HepG2 (cell line): ENCODE results near the gene C1QTNF5. TPM values are rescaled to one million over a fixed set of nuclear protein-coding genes. Genes with fewer than 3 reads are reported as not detected.

Experiments
- ATAC-seq: fragments of 200-7000 bp; cut with Tn5 transposase; 3 replicates; pipeline ENCODE4 v1.9.1; 2020; ENCODE audit warnings: mild to moderate bottlenecking, moderate library complexity
- BruUV-seq: library from RNA; stranded (reverse); fragments of 400-500 nt; replicated peaks from 2 replicates; lab custom pipeline; 2021; lab: Mats Ljungman, UMichigan
- CTCF ChIA-PET: fragments of 300-600 bp; formaldehyde crosslinking; extraction: SDS; loops from one replicate; lab custom pipeline; 2021; ENCODE audit warnings: low total read pairs, inconsistent platforms, low intra/inter-chr PET ratio; lab: Yijun Ruan, JAX
- POLR2A ChIA-PET: fragments of 350-600 bp; sonication (Branson Sonifier 250); formaldehyde crosslinking; loops from one replicate; lab custom pipeline; 2020; ENCODE audit warnings: antibody characterized with exemption, inconsistent platforms; lab: Yijun Ruan, JAX
- DNase-seq: peaks from one replicate; pipeline ENCODE4 v3.0.0-alpha.2; 2015; ENCODE audit warnings: low spot score
- FAIRE-seq: peaks from 3 replicates; lab custom pipeline; 2011; peaks lifted over from hg19 to GRCh38; lab: Jason Lieb, UNC
- H2AFZ ChIP-seq: one replicate; pipeline ENCODE4 v1.6.1; 2011; ENCODE audit warnings: low read length, inconsistent platforms
- H3K27ac ChIP-seq: fragments of 300-600 bp; 3 replicates; pipeline ENCODE4 v1.8.0; 2011; ENCODE audit warnings: mixed run types, mild to moderate bottlenecking, mixed read lengths, low read length, inconsistent platforms; ENCODE audit not compliant: insufficient read depth; ENCODE audit errors: extremely low read length
- H3K27me3 ChIP-seq, 2 experiments: fragments of 200-600 bp in 1 of 2; 2 replicates in 1 of 2; 3 replicates in 1 of 2; pipeline versions ENCODE4 v1.6.0 to v1.8.0; 2011; ENCODE audit warnings: low read length in 2 of 2, mild to moderate bottlenecking in 2 of 2, moderate library complexity in 2 of 2, inconsistent platforms in 1 of 2; ENCODE audit not compliant: insufficient read depth in 2 of 2, control insufficient read depth in 1 of 2
- H3K36me3 ChIP-seq, 2 experiments: fragments of 200-600 bp in 1 of 2; replicated peaks in 1 of 2; 2 replicates in 1 of 2; 3 replicates in 1 of 2; pipeline versions ENCODE4 v1.5.1 to v1.8.0; 2011; ENCODE audit warnings: low read length in 2 of 2, inconsistent platforms in 1 of 2; ENCODE audit not compliant: insufficient read depth in 2 of 2, control insufficient read depth in 1 of 2
- H3K4me1 ChIP-seq: 2 replicates; pipeline ENCODE4 v1.5.1; 2012; ENCODE audit warnings: low read length, inconsistent platforms; ENCODE audit not compliant: insufficient read depth
- H3K4me2 ChIP-seq: 2 replicates; pipeline ENCODE4 v1.6.0; 2011; ENCODE audit warnings: low read depth, low read length, inconsistent platforms
- H3K4me3 ChIP-seq, 3 experiments: fragments of 200-600 bp in 1 of 3; sonication (generic), shearing (Covaris generic) in 1 of 3; replicated peaks in 1 of 3; 2 replicates each; pipeline ENCODE4 v1.5.1; 2011 to 2016; ENCODE audit warnings: low read length in 3 of 3, inconsistent platforms in 2 of 3, low read depth in 2 of 3, mild to moderate bottlenecking in 2 of 3, control low read depth in 1 of 3, mixed read lengths in 1 of 3; ENCODE audit not compliant: insufficient read depth in 1 of 3
- H3K79me2 ChIP-seq: one replicate; pipeline ENCODE4 v1.6.1; 2011; ENCODE audit warnings: low read length, inconsistent platforms; ENCODE audit not compliant: insufficient read depth
- H3K9ac ChIP-seq: 2 replicates; pipeline ENCODE4 v1.6.0; 2011; ENCODE audit warnings: mild to moderate bottlenecking, low read depth, low read length, inconsistent platforms; ENCODE audit not compliant: insufficient read depth
- H3K9me3 ChIP-seq: 2 replicates; pipeline ENCODE4 v1.5.1; 2012; ENCODE audit warnings: mild to moderate bottlenecking, low read length
- H4K20me1 ChIP-seq: 2 replicates; pipeline ENCODE4 v1.6.0; 2011; ENCODE audit warnings: inconsistent platforms, mild to moderate bottlenecking, low read length, moderate library complexity; ENCODE audit not compliant: insufficient read depth
- CEBPB ChIP-seq: IDR thresholded peaks from 2 replicates; pipeline ENCODE4 v1.6.1; 2011; ENCODE audit warnings: low read depth, low read length, improper control_type of control experiment, borderline replicate concordance
- CERS6 ChIP-seq: sonication (generic); formaldehyde crosslinking; IDR thresholded peaks from 2 replicates; pipeline ENCODE4 v1.5.0; 2020; ENCODE audit warnings: missing genetic modification reagents
- DMAP1 ChIP-seq: IDR thresholded peaks from 2 replicates; pipeline ENCODE4 v1.6.1; 2016
- DNMT3B ChIP-seq: conservative IDR thresholded peaks from 2 replicates; pipeline ENCODE4 v1.6.1; 2016; ENCODE audit warnings: missing biosample characterization, control low read depth
- FOXA1 ChIP-seq, 2 experiments: fragments of 450-650 bp in 1 of 2; sonication (generic) in 1 of 2; formaldehyde crosslinking in 1 of 2; IDR thresholded peaks; 2 replicates each; pipeline versions ENCODE4 v1.4.0 to v1.6.1; 2016 to 2020; ENCODE audit warnings: missing genetic modification reagents in 1 of 2
- FOXA3 ChIP-seq: IDR thresholded peaks from 2 replicates; pipeline ENCODE4 v1.6.1; 2016; ENCODE audit warnings: missing genetic modification reagents, missing compliant biosample characterization
- FOXJ3 ChIP-seq: sonication (generic); formaldehyde crosslinking; IDR thresholded peaks from 2 replicates; pipeline ENCODE4 v1.4.0; 2020; ENCODE audit warnings: missing genetic modification reagents, mild to moderate bottlenecking, borderline replicate concordance
- GZF1 ChIP-seq: sonication (generic); formaldehyde crosslinking; IDR thresholded peaks from 2 replicates; pipeline ENCODE4 v1.5.1; 2020; ENCODE audit warnings: mild to moderate bottlenecking, missing genetic modification reagents
- MYC ChIP-seq: sonication (generic); formaldehyde crosslinking; IDR thresholded peaks from 2 replicates; pipeline ENCODE4 v1.9.0; 2021; ENCODE audit warnings: missing genetic modification reagents, borderline replicate concordance
- NAIF1 ChIP-seq: sonication (generic); formaldehyde crosslinking; IDR thresholded peaks from 2 replicates; pipeline ENCODE4 v1.5.0; 2020; ENCODE audit warnings: mild to moderate bottlenecking, missing genetic modification reagents, borderline replicate concordance
- NR2C2 ChIP-seq: sonication (generic); formaldehyde crosslinking; IDR thresholded peaks from 2 replicates; pipeline ENCODE4 v1.4.0; 2020; ENCODE audit warnings: missing genetic modification reagents, mild to moderate bottlenecking, moderate library complexity, borderline replicate concordance
- PITX1 ChIP-seq: sonication (generic); formaldehyde crosslinking; IDR thresholded peaks from 2 replicates; pipeline ENCODE4 v1.5.1; 2020; ENCODE audit warnings: mild to moderate bottlenecking, missing genetic modification reagents
- RARG ChIP-seq: sonication (generic); formaldehyde crosslinking; IDR thresholded peaks from 2 replicates; pipeline ENCODE4 v1.4.0; 2020; ENCODE audit warnings: low read depth, mild to moderate bottlenecking, missing genetic modification reagents
- RFXAP ChIP-seq: sonication (generic); formaldehyde crosslinking; IDR thresholded peaks from 2 replicates; pipeline ENCODE4 v1.4.0; 2020; ENCODE audit warnings: missing genetic modification reagents, borderline replicate concordance
- RXRB ChIP-seq: IDR thresholded peaks from 2 replicates; pipeline ENCODE4 v1.6.1; 2016; ENCODE audit warnings: borderline replicate concordance, missing genetic modification reagents, missing compliant biosample characterization
- ZFP1 ChIP-seq: IDR thresholded peaks from 2 replicates; pipeline ENCODE4 v1.6.1; 2016
- ZNF350 ChIP-seq: sonication (generic); formaldehyde crosslinking; IDR thresholded peaks from 2 replicates; pipeline ENCODE4 v1.4.0; 2020; ENCODE audit warnings: mild to moderate bottlenecking, low read depth, missing genetic modification reagents, borderline replicate concordance
- ZNF451 ChIP-seq: sonication (generic); formaldehyde crosslinking; IDR thresholded peaks from 2 replicates; pipeline ENCODE4 v1.5.0; 2020; ENCODE audit warnings: mild to moderate bottlenecking, missing genetic modification reagents
- ZNF547 ChIP-seq: sonication (generic); formaldehyde crosslinking; IDR thresholded peaks from 2 replicates; pipeline ENCODE4 v1.5.1; 2020; ENCODE audit warnings: mild to moderate bottlenecking, missing genetic modification reagents
- WGBS: methylation state at CpG from one replicate; pipeline ENCODE4 v1.1.6; 2017; ENCODE audit warnings: low lambda C conversion rate; 5-methylcytosine and 5-hydroxymethylcytosine counted together
- in situ Hi-C: cut with HindIII; loops from 2 replicates; pipeline ENCODE4 v1.10.0; 2017; ENCODE audit warnings: low pct_unique_long_range_greater_than_20kb; ENCODE audit not compliant: extremely low pct_ligation_motif_present
- intact Hi-C: fragments of 100-400 bp; cut with micrococcal nuclease; formaldehyde crosslinking; loops from one replicate; pipeline ENCODE4 v1.10.0; 2022; ENCODE audit not compliant: unreplicated experiment
- polyA plus RNA-seq, 8 experiments: library from polyadenylated mRNA; depleted of rRNA in 3 of 8; stranded (reverse) in 7 of 8; unstranded in 1 of 8; fragments of >200 nt; fragmentation: Illumina TruSeq in 4 of 8; extraction: Trizol in 4 of 8; gene quantifications; 2 replicates each; pipeline versions ENCODE4 v1.2.1 to v1.2.3, GENCODE V29; 2011 to 2016; ENCODE audit warnings: low read depth in 4 of 8, missing spikeins in 1 of 8, mixed read lengths in 1 of 8; ENCODE audit not compliant: insufficient read depth in 1 of 8
- total RNA-seq, 5 experiments: library from RNA; depleted of rRNA; stranded (reverse); fragments of >200 nt; fragmentation: Illumina TruSeq; extraction: Trizol; gene quantifications; 2 replicates each; pipeline ENCODE4 v1.2.3, GENCODE V29; 2016; ENCODE audit warnings: low read depth in 1 of 5
- TF ChIP-seq, protein P1 (sequence below): sonication (generic); formaldehyde crosslinking; IDR thresholded peaks from 2 replicates; pipeline ENCODE4 v1.4.0; 2020; ENCODE audit warnings: missing genetic modification reagents

The C1QTNF5 gene
- total and polyA plus RNA-seq, 2 of the 13 experiments (the other 11 are each of a cell fraction or from before 2014, with no cell fraction given) = 0.86 to 1.2 TPM

- Histone ChIP-seq H4K20me1 (no peaks in the 10 kb centered on the region), H3K4me2 (peak overlapping the region; percentile 81), H3K79me2 (peaks cover 25% of the 10 kb centered on the region), H3K27me3 (no peaks in the 10 kb centered on the region), H3K27ac (peak overlapping the region; percentile 93), H3K4me1 (peaks cover 91% of the 10 kb centered on the region), H3K36me3 (no peaks in the 10 kb centered on the region), H2AFZ (no peak overlapping the region), H3K4me3 (peak overlapping the region; percentile 43 to 68 (median 53)), H3K9ac (peak overlapping the region; percentile 68), H3K9me3 (no peaks in the 10 kb centered on the region)
- ATAC-seq = peak; percentile 76
- ChIA-PET POLR2A (interaction anchor here (0.7 to 4.5 kb wide), 23 partner anchors 8 to 457 kb away, joined by 3 to 31 read pairs (median 5); partner anchors contain the start of genes C1QTNF5, C2CD2L, HINFP and MCAM), CTCF (no interaction called here)
- peak; percentile 93 for DNase-seq
- FAIRE-seq = peak; percentile 98
- BruUV-seq = TSS peak; percentile 80
- in situ Hi-C loops = no loop called here
- WGBS = 10% methylated on average over 12 of the region's 17 CpGs
- intact Hi-C loops = loop anchor here (2.0 kb wide), 1 partner anchor 16 kb away; no protein-coding TSS in a partner anchor
- TF ChIP-seq FOXA1 (IDR thresholded peaks at IDR 0.05) = no peak
- TF ChIP-seq FOXA1 (CRISPR knock-in tag; IDR thresholded peaks at IDR 0.05) = no peak
- 0 out of 2 replicates have a peak, but pooled peaks have one; percentile 28 for TF ChIP-seq ZNF451
- TF ChIP-seq FOXA3 (CRISPR knock-in tag) = peak; percentile 68
- TF ChIP-seq ZNF350 (CRISPR knock-in tag) = peak; percentile 72
- no peak for TF ChIP-seq GZF1 (CRISPR knock-in tag)
- 0 out of 2 replicates have a peak, but pooled peaks have one; percentile 48 for TF ChIP-seq NAIF1 (CRISPR knock-in tag)
- TF ChIP-seq CERS6 (CRISPR knock-in tag) = no peak
- TF ChIP-seq MYC (CRISPR knock-in tag) = peak; percentile 49; the same call in 1 of the 2 replicates
- TF ChIP-seq DMAP1 (CRISPR knock-in tag) = peak; percentile 80
- TF ChIP-seq, protein P1, sequence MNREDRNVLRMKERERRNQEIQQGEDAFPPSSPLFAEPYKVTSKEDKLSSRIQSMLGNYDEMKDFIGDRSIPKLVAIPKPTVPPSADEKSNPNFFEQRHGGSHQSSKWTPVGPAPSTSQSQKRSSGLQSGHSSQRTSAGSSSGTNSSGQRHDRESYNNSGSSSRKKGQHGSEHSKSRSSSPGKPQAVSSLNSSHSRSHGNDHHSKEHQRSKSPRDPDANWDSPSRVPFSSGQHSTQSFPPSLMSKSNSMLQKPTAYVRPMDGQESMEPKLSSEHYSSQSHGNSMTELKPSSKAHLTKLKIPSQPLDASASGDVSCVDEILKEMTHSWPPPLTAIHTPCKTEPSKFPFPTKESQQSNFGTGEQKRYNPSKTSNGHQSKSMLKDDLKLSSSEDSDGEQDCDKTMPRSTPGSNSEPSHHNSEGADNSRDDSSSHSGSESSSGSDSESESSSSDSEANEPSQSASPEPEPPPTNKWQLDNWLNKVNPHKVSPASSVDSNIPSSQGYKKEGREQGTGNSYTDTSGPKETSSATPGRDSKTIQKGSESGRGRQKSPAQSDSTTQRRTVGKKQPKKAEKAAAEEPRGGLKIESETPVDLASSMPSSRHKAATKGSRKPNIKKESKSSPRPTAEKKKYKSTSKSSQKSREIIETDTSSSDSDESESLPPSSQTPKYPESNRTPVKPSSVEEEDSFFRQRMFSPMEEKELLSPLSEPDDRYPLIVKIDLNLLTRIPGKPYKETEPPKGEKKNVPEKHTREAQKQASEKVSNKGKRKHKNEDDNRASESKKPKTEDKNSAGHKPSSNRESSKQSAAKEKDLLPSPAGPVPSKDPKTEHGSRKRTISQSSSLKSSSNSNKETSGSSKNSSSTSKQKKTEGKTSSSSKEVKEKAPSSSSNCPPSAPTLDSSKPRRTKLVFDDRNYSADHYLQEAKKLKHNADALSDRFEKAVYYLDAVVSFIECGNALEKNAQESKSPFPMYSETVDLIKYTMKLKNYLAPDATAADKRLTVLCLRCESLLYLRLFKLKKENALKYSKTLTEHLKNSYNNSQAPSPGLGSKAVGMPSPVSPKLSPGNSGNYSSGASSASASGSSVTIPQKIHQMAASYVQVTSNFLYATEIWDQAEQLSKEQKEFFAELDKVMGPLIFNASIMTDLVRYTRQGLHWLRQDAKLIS = no peak
- peak; percentile 78 for TF ChIP-seq RFXAP
- no peak for TF ChIP-seq CEBPB
- TF ChIP-seq PITX1 (CRISPR knock-in tag) = peak; percentile 77; the same call in 1 of the 2 replicates
- peak; percentile 48; the same call in 1 of the 2 replicates for TF ChIP-seq FOXJ3 (CRISPR knock-in tag)
- TF ChIP-seq ZNF547 (CRISPR knock-in tag) = no peak
- TF ChIP-seq NR2C2 (CRISPR knock-in tag) = peak; percentile 84
- TF ChIP-seq RXRB (CRISPR knock-in tag) = peak; percentile 96
- peak; percentile 72; the same call in 1 of the 2 replicates for TF ChIP-seq ZFP1
- no peak for TF ChIP-seq DNMT3B (CRISPR knock-in tag)
- no peak for TF ChIP-seq RARG (CRISPR knock-in tag)
These were observed 27.7 kb upstream of the C1QTNF5 start for GRCh38 chr11:119368121-119369034.
